HL-60 (cell line): Measurements from ENCODE around the gene RTF1.

Source experiments
- GABPA ChIP-seq: IDR thresholded peaks from 2 replicates; pipeline ENCODE4 v1.6.1; 2012; ENCODE audit warnings: low read depth
- SPI1 ChIP-seq: IDR thresholded peaks from 2 replicates; pipeline ENCODE4 v1.6.1; 2012; ENCODE audit warnings: low read depth, mild to moderate bottlenecking, borderline replicate concordance
- TF ChIP-seq, protein P1 (sequence below): IDR thresholded peaks from one replicate; pipeline ENCODE4 v1.5.1; 2011; ENCODE audit warnings: low read length, control low read depth, inconsistent platforms; ENCODE audit not compliant: insufficient read depth

DNA sequence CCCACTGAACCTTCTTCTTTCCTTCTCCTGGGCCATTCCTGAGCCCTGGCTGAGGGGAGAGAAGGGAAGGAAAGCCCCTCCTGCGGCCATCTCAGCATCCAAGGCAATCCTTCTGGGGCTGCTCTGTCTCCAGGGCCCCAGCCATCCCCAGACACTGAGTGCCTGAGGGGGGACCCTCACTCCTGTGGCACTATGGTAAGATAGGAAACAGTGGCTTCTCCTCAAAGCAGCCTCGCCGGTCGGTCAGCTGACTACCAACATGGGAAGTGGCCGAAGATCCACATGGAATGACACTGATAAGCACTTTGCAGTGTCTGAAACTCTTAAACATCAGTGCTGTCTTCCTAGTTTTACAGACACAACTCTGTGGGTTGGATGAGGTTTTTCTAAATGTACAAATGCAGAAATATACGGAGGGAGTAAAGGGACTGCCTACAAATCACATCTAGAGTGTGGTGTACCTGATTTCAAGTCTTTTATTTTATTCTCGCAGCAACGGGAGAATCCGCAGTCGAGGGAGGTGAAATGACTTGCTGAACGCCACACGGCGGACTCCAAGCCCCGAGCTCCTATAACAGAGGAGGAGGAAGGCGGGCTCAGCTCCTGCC lies 75.8 kb downstream of the RTF1 start:
- TF ChIP-seq, protein P1, sequence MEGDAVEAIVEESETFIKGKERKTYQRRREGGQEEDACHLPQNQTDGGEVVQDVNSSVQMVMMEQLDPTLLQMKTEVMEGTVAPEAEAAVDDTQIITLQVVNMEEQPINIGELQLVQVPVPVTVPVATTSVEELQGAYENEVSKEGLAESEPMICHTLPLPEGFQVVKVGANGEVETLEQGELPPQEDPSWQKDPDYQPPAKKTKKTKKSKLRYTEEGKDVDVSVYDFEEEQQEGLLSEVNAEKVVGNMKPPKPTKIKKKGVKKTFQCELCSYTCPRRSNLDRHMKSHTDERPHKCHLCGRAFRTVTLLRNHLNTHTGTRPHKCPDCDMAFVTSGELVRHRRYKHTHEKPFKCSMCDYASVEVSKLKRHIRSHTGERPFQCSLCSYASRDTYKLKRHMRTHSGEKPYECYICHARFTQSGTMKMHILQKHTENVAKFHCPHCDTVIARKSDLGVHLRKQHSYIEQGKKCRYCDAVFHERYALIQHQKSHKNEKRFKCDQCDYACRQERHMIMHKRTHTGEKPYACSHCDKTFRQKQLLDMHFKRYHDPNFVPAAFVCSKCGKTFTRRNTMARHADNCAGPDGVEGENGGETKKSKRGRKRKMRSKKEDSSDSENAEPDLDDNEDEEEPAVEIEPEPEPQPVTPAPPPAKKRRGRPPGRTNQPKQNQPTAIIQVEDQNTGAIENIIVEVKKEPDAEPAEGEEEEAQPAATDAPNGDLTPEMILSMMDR, result no peak
- no peak for TF ChIP-seq GABPA
- no peak for TF ChIP-seq SPI1
